GM18526 (cell line): ENCODE results near the gene SEMA3B.

ENCODE experiments used
- POLR2A ChIP-seq: IDR thresholded peaks from 3 replicates; pipeline ENCODE4 v1.6.1; 2011; ENCODE audit not compliant: insufficient read length; ENCODE audit errors: extremely low read depth

Gene SEMA3B

GRCh38 chr3:50274371-50275104 is 5.6 kb downstream of the SEMA3B start:
- TF ChIP-seq POLR2A, result no peak

- TF ChIP-seq POLR2A, result no peak
Measured at GRCh38 chr3:50275141-50275995, 6.4 kb downstream of the SEMA3B start.

GRCh38 chr3:50275996-50276761 is 7.2 kb downstream of the SEMA3B start:
- TF ChIP-seq POLR2A, result no peak

- no peak for TF ChIP-seq POLR2A
Measured at GRCh38 chr3:50276762-50277101, 7.8 kb downstream of the SEMA3B start.

- no peak for TF ChIP-seq POLR2A
Measured at GRCh38 chr3:50278123-50278879, 9.4 kb downstream of the SEMA3B start.

- TF ChIP-seq POLR2A, result no peak
Measured at GRCh38 chr3:50278880-50279224, 9.9 kb downstream of the SEMA3B start, which contains the start of gene LSMEM2. LSMEM2 (plus strand) TSS chr3:50279087; CDS start chr3:50279114, 27 bp downstream.

- no peak for TF ChIP-seq POLR2A
Measured at GRCh38 chr3:50279255-50280016, 10.5 kb downstream of the SEMA3B start.

GRCh38 chr3:50286322-50287227 is 17.6 kb downstream of the SEMA3B start:
- no peak for TF ChIP-seq POLR2A

- no peak for TF ChIP-seq POLR2A
Measured at GRCh38 chr3:50287262-50287661, 18.3 kb downstream of the SEMA3B start.

GRCh38 chr3:50288387-50289007 is 19.6 kb downstream of the SEMA3B start:
- TF ChIP-seq POLR2A, result no peak

GRCh38 chr3:50289130-50289529 is 20.2 kb downstream of the SEMA3B start:
- TF ChIP-seq POLR2A, result no peak

GRCh38 chr3:50290161-50290641 is 21.3 kb downstream of the SEMA3B start:
- TF ChIP-seq POLR2A, result no peak
